ENCODE results near the gene MSI2. TPM values are rescaled to one million over a fixed set of nuclear protein-coding genes. Genes with fewer than 3 reads are reported as not detected.

Gene MSI2
- total and polyA plus RNA-seq, 9 of the 15 experiments (the other 6 are each of a cell fraction or from before 2014, with no cell fraction given) = 4.6 to 61.8 (median 42.4) TPM

DNA sequence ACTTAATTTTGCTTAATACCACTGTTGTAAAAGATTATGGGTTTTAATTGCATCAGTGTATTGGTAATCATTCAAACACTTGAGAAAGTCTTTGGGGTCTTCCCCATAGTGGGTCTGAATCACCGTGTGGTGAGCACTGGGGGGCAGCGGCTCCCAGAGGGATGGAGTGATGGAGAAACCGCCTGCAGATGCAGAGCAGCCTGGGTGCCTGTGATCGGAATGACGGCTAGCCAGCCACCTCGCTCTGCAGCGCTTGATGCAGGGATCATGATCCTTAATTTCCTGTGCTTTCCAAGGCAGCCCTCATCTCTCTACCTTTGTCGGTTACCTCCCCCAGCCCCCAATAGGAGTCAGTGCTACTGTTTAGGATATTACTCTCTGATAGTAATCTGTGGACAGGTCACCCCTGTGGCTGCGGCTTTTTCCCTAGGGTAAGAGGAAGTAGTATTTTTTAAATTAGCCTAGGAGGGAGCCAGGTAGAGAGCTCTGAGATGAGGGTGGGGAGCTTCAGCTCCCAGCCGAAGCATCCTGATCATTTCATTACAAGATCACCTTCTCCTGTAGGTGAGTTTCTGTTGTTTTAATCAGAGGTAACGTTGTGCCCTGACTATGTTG lies 135.6 kb downstream of the MSI2 start:
- Histone ChIP-seq H3K9me3 (replicated peaks; ENCODE audit: control insufficient read depth, insufficient read depth, low read depth, low read length) (peaks cover 8% of the 10 kb centered on the region), H3K36me3 (ENCODE audit: control insufficient read depth, insufficient read depth, low read length) (no peaks in the 10 kb centered on the region), H3K79me2 (ENCODE audit: control insufficient read depth, insufficient read depth, low read length) (peaks cover 18% of the 10 kb centered on the region), H3K4me1 (replicated peaks in 1 of 2; ENCODE audit: control insufficient read depth in 2 of 2, insufficient read depth in 2 of 2, low read length in 2 of 2) (peaks cover 4 to 6% of the 10 kb centered on the region in 2 experiments; a peak in 4 of 5 replicates), H3K4me2 (ENCODE audit: insufficient read depth, low read length) (no peak overlapping the region), H3K9me1 (ENCODE audit: control insufficient read depth, insufficient read depth, low read length) (no peaks in the 10 kb centered on the region), H3K27ac (ENCODE audit: extremely low read depth, low read depth, low read length) (no peak overlapping the region), H3K4me3 (no peak overlapping the region), H3K9ac (ENCODE audit: insufficient read depth in 1 of 2, low read depth in 2 of 2, low read length in 2 of 2) (no peak overlapping the region; a peak in 1 of 4 replicates), H3K27me3 (ENCODE audit: control insufficient read depth in 2 of 2, insufficient read depth in 2 of 2, low read length in 2 of 2) (no peaks in the 10 kb centered on the region), H4K20me1 (replicated peaks; ENCODE audit: control insufficient read depth, insufficient read depth, low read length) (no peaks in the 10 kb centered on the region), H2AFZ (ENCODE audit: low read depth, low read length) (no peak overlapping the region)
- CTCF ChIA-PET (ENCODE audit: low intra/inter-chr PET ratio) = no interaction called here
- ATAC-seq (no peak; the same call in 2 of the 3 replicates), DNase-seq (ENCODE audit: extremely low read depth in 1 of 4, low spot score in 3 of 4) (no peak), FAIRE-seq (no peak)
- TF ChIP-seq, protein P1, sequence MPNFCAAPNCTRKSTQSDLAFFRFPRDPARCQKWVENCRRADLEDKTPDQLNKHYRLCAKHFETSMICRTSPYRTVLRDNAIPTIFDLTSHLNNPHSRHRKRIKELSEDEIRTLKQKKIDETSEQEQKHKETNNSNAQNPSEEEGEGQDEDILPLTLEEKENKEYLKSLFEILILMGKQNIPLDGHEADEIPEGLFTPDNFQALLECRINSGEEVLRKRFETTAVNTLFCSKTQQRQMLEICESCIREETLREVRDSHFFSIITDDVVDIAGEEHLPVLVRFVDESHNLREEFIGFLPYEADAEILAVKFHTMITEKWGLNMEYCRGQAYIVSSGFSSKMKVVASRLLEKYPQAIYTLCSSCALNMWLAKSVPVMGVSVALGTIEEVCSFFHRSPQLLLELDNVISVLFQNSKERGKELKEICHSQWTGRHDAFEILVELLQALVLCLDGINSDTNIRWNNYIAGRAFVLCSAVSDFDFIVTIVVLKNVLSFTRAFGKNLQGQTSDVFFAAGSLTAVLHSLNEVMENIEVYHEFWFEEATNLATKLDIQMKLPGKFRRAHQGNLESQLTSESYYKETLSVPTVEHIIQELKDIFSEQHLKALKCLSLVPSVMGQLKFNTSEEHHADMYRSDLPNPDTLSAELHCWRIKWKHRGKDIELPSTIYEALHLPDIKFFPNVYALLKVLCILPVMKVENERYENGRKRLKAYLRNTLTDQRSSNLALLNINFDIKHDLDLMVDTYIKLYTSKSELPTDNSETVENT (CRISPR knock-in tag; IDR thresholded peaks at IDR 0.05) = no peak
- TF ChIP-seq POLR2A (conservative IDR thresholded peaks at IDR 0.05) = no peak
- 0 out of 2 replicates have a peak, but pooled peaks have one; percentile 24 for TF ChIP-seq ZBTB33 (CRISPR knock-in tag; IDR thresholded peaks at IDR 0.05)
- intact Hi-C loops (cut with micrococcal nuclease) = no loop called here
- in situ Hi-C loops (cut with MboI) = no loop called here
- 81% methylated on average over 10 of the region's 11 CpGs for WGBS (ENCODE audit: insufficient coverage, low coverage, missing lambda C conversion rate)
- BruUV-seq (replicated peaks) = no TSS peak
- POLR2A ChIA-PET = interaction anchor here (0.6 to 0.7 kb wide), 2 partner anchors 15 to 66 kb away, joined by 3 read pairs; no protein-coding TSS in a partner anchor

Data from K562 (cell line).